GM21528 (cell line): ENCODE results near the gene IFNA16.
"Not testable (repeated sequence)": the region's sequence is repeated elsewhere in the genome, so short reads cannot be mapped to it uniquely, and the experiment has no call there.

Experiments used
- ATAC-seq: cut with Tn5 transposase; IDR thresholded peaks from one replicate; pipeline ENCODE4 v1.9.1; 2021; ENCODE audit warnings: mild to moderate bottlenecking, moderate library complexity; ENCODE audit not compliant: unreplicated experiment, low FRiP score

IFNA16 gene

GRCh38 chr9:21217211-21217610, at the start of gene IFNA16:
Gene IFNA16 (minus strand): TSS chr9:21217311. CDS start chr9:21217305, 6 bp downstream.
- ATAC-seq, result not testable (repeated sequence)

- ATAC-seq, result no peak
Measured at GRCh38 chr9:21265421-21266189, 48.5 kb upstream of the IFNA16 start.

- no peak for ATAC-seq
Measured at GRCh38 chr9:21255538-21256212, 38.6 kb upstream of the IFNA16 start.

- ATAC-seq, result peak; percentile 81
Measured at GRCh38 chr9:21252721-21253547, 35.8 kb upstream of the IFNA16 start.

- ATAC-seq, result no peak
Measured at GRCh38 chr9:21251638-21252037, 34.5 kb upstream of the IFNA16 start.

GRCh38 chr9:21251190-21251589, 34.1 kb upstream of the IFNA16 start:
- no peak for ATAC-seq

- ATAC-seq, result no peak
Measured at GRCh38 chr9:21244836-21245235, 27.7 kb upstream of the IFNA16 start.

- ATAC-seq, result no peak
Measured at GRCh38 chr9:21239911-21240310, 22.8 kb upstream of the IFNA16 start, which contains the start of gene IFNA14. Gene IFNA14 (minus strand): TSS chr9:21240005. CDS start chr9:21239935, 70 bp downstream.

- peak; percentile 32 for ATAC-seq
Measured at GRCh38 chr9:21236360-21236714, 19.2 kb upstream of the IFNA16 start.

- ATAC-seq, result peak; percentile 74
Measured at GRCh38 chr9:21235468-21236359, 18.6 kb upstream of the IFNA16 start.

GRCh38 chr9:21234153-21234687, 17.1 kb upstream of the IFNA16 start:
- no peak for ATAC-seq

GRCh38 chr9:21233258-21233657, 16.1 kb upstream of the IFNA16 start:
- no peak for ATAC-seq

- ATAC-seq, result no peak
Measured at GRCh38 chr9:21228122-21228521, 11.0 kb upstream of the IFNA16 start, which contains the start of gene IFNA17. Gene IFNA17 (minus strand): TSS chr9:21228222. CDS start chr9:21228173, 49 bp downstream.

- peak; percentile 81 for ATAC-seq
Measured at GRCh38 chr9:21213411-21214326, 3.4 kb downstream of the IFNA16 start.

GRCh38 chr9:21212160-21212559, 5.0 kb downstream of the IFNA16 start:
- not testable (repeated sequence) for ATAC-seq

- not testable (repeated sequence) for ATAC-seq
Measured at GRCh38 chr9:21210782-21211181, 6.3 kb downstream of the IFNA16 start.

GRCh38 chr9:21210311-21210710, 6.8 kb downstream of the IFNA16 start:
- ATAC-seq, result no peak

GRCh38 chr9:21207043-21207442, 10.1 kb downstream of the IFNA16 start, which contains the start of gene IFNA10:
Gene IFNA10 (minus strand): TSS chr9:21207143. CDS start chr9:21207097, 46 bp downstream.
- not testable (repeated sequence) for ATAC-seq
